ENCODE measurements around the gene EPHB2. TPM values are rescaled to one million over a fixed set of nuclear protein-coding genes. Genes with fewer than 3 reads are reported as not detected.

EPHB2 gene
- total and polyA plus RNA-seq, 2 of the 13 experiments (the other 11 are each of a cell fraction or from before 2014, with no cell fraction given): 0.03 to 0.11 TPM

- DNase-seq (ENCODE audit: low spot score): no peak
- no peaks in the 10 kb centered on the region for H3K79me2 ChIP-seq (ENCODE audit: insufficient read depth, low read length)
- H3K27ac ChIP-seq (ENCODE audit: extremely low read length, insufficient read depth, low read length): no peak overlapping the region
- peaks cover 0 to 10% of the 10 kb centered on the region in 2 experiments; a peak in 3 of 5 replicates for H3K27me3 ChIP-seq (ENCODE audit: control insufficient read depth in 1 of 2, insufficient read depth in 2 of 2, low read length in 2 of 2)
- TF ChIP-seq UBTF (CRISPR knock-in tag; IDR thresholded peaks at IDR 0.05) (no peak), ZNF180 (CRISPR knock-in tag; IDR thresholded peaks at IDR 0.05; ENCODE audit: borderline replicate concordance, low read depth) (no peak), HNRNPK (IDR thresholded peaks at IDR 0.05; ENCODE audit: low read depth, low read length, poor library complexity, severe bottlenecking) (no peak), ZNF790 (CRISPR knock-in tag; IDR thresholded peaks at IDR 0.05; ENCODE audit: borderline replicate concordance) (no peak)
- TF ChIP-seq, protein P1, sequence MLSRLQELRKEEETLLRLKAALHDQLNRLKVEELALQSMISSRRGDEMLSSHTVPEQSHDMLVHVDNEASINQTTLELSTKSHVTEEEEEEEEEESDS (CRISPR knock-in tag; IDR thresholded peaks at IDR 0.05; ENCODE audit: borderline replicate concordance): no peak
- H3K36me3 ChIP-seq (replicated peaks in 1 of 2; ENCODE audit: control insufficient read depth in 1 of 2, insufficient read depth in 2 of 2, low read length in 2 of 2): no peaks in the 10 kb centered on the region
- no peak for ATAC-seq
- no peaks in the 10 kb centered on the region for H4K20me1 ChIP-seq (ENCODE audit: insufficient read depth, low read length)
- WGBS (ENCODE audit: low lambda C conversion rate): 27% methylated on average over 6 of the region's 6 CpGs
- H3K4me3 ChIP-seq (replicated peaks in 1 of 3; ENCODE audit: insufficient read depth in 1 of 3, low read depth in 2 of 3, low read length in 3 of 3): no peak overlapping the region
- ChIA-PET CTCF (ENCODE audit: low intra/inter-chr PET ratio, low total read pairs) (no interaction called here), POLR2A (no interaction called here)
- no peak overlapping the region for H2AFZ ChIP-seq (ENCODE audit: low read length)
- no peak overlapping the region for H3K4me2 ChIP-seq (ENCODE audit: low read depth, low read length)
- H3K4me1 ChIP-seq (ENCODE audit: insufficient read depth, low read length): no peaks in the 10 kb centered on the region
- intact Hi-C loops (cut with micrococcal nuclease; ENCODE audit: unreplicated experiment): no loop called here
- H3K9ac ChIP-seq (ENCODE audit: insufficient read depth, low read depth, low read length): no peak overlapping the region
- H3K9me3 ChIP-seq (ENCODE audit: low read length): no peaks in the 10 kb centered on the region
- in situ Hi-C loops (cut with HindIII; ENCODE audit: extremely low pct_ligation_motif_present, low pct_unique_long_range_greater_than_20kb): no loop called here
- FAIRE-seq: no peak
- BruUV-seq (replicated peaks): no TSS peak
Measured at GRCh38 chr1:22808186-22808675, 97.6 kb downstream of the EPHB2 start.

Data from HepG2 (cell line).